ENCODE measurements around the gene TIMELESS. TPM values are rescaled to one million over a fixed set of nuclear protein-coding genes. Genes with fewer than 3 reads are reported as not detected.

The TIMELESS gene
- total RNA-seq, 1 experiment from 2014 or later: 47.0 TPM

- TF ChIP-seq SRF (IDR thresholded peaks at IDR 0.05; ENCODE audit: low read depth): no peak
Observed at GRCh38 chr12:56457817-56458216, 8.6 kb upstream of the TIMELESS start (continued).

GRCh38 chr12:56454557-56454956 lies 5.3 kb upstream of the TIMELESS start, which contains the start of gene MIP:
Gene MIP (minus strand): TSS chr12:56454657. CDS start chr12:56454613, 44 bp downstream.
- Histone ChIP-seq H3K27ac (ENCODE audit: low read depth, low read length) (no peak within 1 kb of the TSS), H4K20me1 (ENCODE audit: insufficient read depth) (no peaks in the 10 kb centered on the region), H3K79me2 (ENCODE audit: insufficient read depth, low read length) (no peaks in the 10 kb centered on the region), H3K36me3 (ENCODE audit: control insufficient read depth in 1 of 2, insufficient read depth in 2 of 2, low read length in 2 of 2) (no peaks in the 10 kb centered on the region), H2AFZ (ENCODE audit: low read depth, low read length, poor library complexity, severe bottlenecking) (no peak within 1 kb of the TSS), H3K9me3 (ENCODE audit: control insufficient read depth in 1 of 2, insufficient read depth in 1 of 2, low read depth in 1 of 2, low read length in 2 of 2) (no peaks in the 10 kb centered on the region), H3K4me2 (ENCODE audit: low read length) (no peak within 1 kb of the TSS), H3K4me3 (replicated peaks in 1 of 2; ENCODE audit: low read depth in 1 of 2, low read length in 2 of 2) (no peak within 1 kb of the TSS), H3K9ac (ENCODE audit: low read length) (no peak within 1 kb of the TSS), H3K4me1 (ENCODE audit: control insufficient read depth in 1 of 2, insufficient read depth in 2 of 2, low read length in 2 of 2) (peaks cover 3 to 6% of the 10 kb centered on the region in 2 experiments; a peak in 3 of 4 replicates), H3K9me2 (ENCODE audit: insufficient read depth) (no peaks in the 10 kb centered on the region), H3K27me3 (ENCODE audit: insufficient read depth, low read length) (no peaks in the 10 kb centered on the region)
- no TSS peak for BruUV-seq (replicated peaks)
- no peak for ATAC-seq
- ChIA-PET RAD21 (ENCODE audit: low non-redundant PET in 1 of 2, low total read pairs in 2 of 2, uncharacterized antibody in 2 of 2, unreplicated experiment in 2 of 2) (interaction anchor here in 1 of 2 experiments (0.8 kb wide), 1 partner anchor 139 kb away, joined by 3 read pairs; no protein-coding TSS in a partner anchor), CTCF (interaction anchor here (2.4 kb wide), 1 partner anchor 10 kb away, joined by 7 read pairs; no protein-coding TSS in a partner anchor), POLR2A (no interaction called here)
- no peak for DNase-seq (ENCODE audit: low read depth, low spot score)
- intact Hi-C loops (cut with micrococcal nuclease): no loop called here
- TF ChIP-seq ATF3 (IDR thresholded peaks at IDR 0.05): no peak
- TF ChIP-seq SIN3A (IDR thresholded peaks at IDR 0.05; ENCODE audit: low read depth): no peak
- no peak for TF ChIP-seq POLR2AphosphoS5 (IDR thresholded peaks at IDR 0.05; ENCODE audit: low read depth, low read length)
- TF ChIP-seq SRF (IDR thresholded peaks at IDR 0.05; ENCODE audit: low read depth): no peak
- no peak for TF ChIP-seq TCF7L2 (IDR thresholded peaks at IDR 0.05; ENCODE audit: borderline replicate concordance, extremely low read depth, insufficient read depth, insufficient read length)
- no peak for TF ChIP-seq EZH2phosphoT487 (IDR thresholded peaks at IDR 0.05; ENCODE audit: borderline replicate concordance)
- no peak for TF ChIP-seq JUND (IDR thresholded peaks at IDR 0.05)
- TF ChIP-seq MAX (IDR thresholded peaks at IDR 0.05): no peak
- TF ChIP-seq SP1 (IDR thresholded peaks at IDR 0.05; ENCODE audit: low read depth): no peak
- TF ChIP-seq CTCF (IDR thresholded peaks at IDR 0.05 in 2 of 3, conservative IDR thresholded peaks at IDR 0.05 in 1 of 3; ENCODE audit: borderline replicate concordance in 1 of 3, insufficient read depth in 1 of 3, low read depth in 2 of 3, low read length in 2 of 3): no peak
- no peak for TF ChIP-seq REST (IDR thresholded peaks at IDR 0.05; ENCODE audit: low read depth)
- TF ChIP-seq FOSL1 (IDR thresholded peaks at IDR 0.05; ENCODE audit: low read depth): no peak
- TF ChIP-seq POLR2A (IDR thresholded peaks at IDR 0.05; ENCODE audit: borderline replicate concordance, extremely low read depth, insufficient read depth, insufficient read length): no peak
- no peak for TF ChIP-seq CEBPB (IDR thresholded peaks at IDR 0.05; ENCODE audit: low read depth)
- TF ChIP-seq ZFX (IDR thresholded peaks at IDR 0.05): no peak
- no peak for TF ChIP-seq ELF1 (IDR thresholded peaks at IDR 0.05; ENCODE audit: borderline replicate concordance, low read depth)
- TF ChIP-seq RAD21 (IDR thresholded peaks at IDR 0.05; ENCODE audit: low read depth): no peak
- TF ChIP-seq EZH2 (IDR thresholded peaks at IDR 0.05): no peak
- no peak for TF ChIP-seq ZNF274 (IDR thresholded peaks at IDR 0.05; ENCODE audit: low read depth, low read length)
- TF ChIP-seq ZBTB33 (IDR thresholded peaks at IDR 0.05; ENCODE audit: extremely low read depth, insufficient replicate concordance, low read length): no peak

All from HCT116 (cell line).